ENCODE results near the gene SLC22A31. TPM values are rescaled to one million over a fixed set of nuclear protein-coding genes. Genes with fewer than 3 reads are reported as not detected.
"Not testable (repeated sequence)": the region's sequence is repeated elsewhere in the genome, so short reads cannot be mapped to it uniquely, and the experiment has no call there.

Gene SLC22A31
- total RNA-seq, 1 donor from 2014 or later: not detected

- Histone ChIP-seq H3K79me2 (ENCODE audit: low read depth) (no peaks in the 10 kb centered on the region), H3K27ac (no peak overlapping the region), H3K27me3 (peaks cover 74% of the 10 kb centered on the region), H2AFZ (replicated peaks) (no peak overlapping the region), H3F3A (ENCODE audit: low read depth) (peaks cover 11% of the 10 kb centered on the region), H3K4me1 (no peaks in the 10 kb centered on the region), H3K4me3 (no peak overlapping the region), H4K20me1 (ENCODE audit: low read depth) (no peaks in the 10 kb centered on the region), H3K4me2 (no peak overlapping the region), H3K36me3 (no peaks in the 10 kb centered on the region), H3K9me3 (ENCODE audit: low read depth) (no peaks in the 10 kb centered on the region), H3K9ac (no peak overlapping the region)
- Mint-ChIP-seq H3K9me3 (no peaks in the 10 kb centered on the region), H3K27me3 (ENCODE audit: insufficient read depth, low read depth) (peaks cover 27% of the 10 kb centered on the region), H3K4me3 (no peak overlapping the region), H3K4me1 (no peaks in the 10 kb centered on the region), H3K27ac (no peak overlapping the region), H3K36me3 (no peaks in the 10 kb centered on the region)
- peak; percentile 63 for DNase-seq (ENCODE audit: low spot score)
- TF ChIP-seq CTCF (IDR thresholded peaks at IDR 0.05): no peak
- TF ChIP-seq EZH2 (IDR thresholded peaks at IDR 0.05): no peak
- TF ChIP-seq EZH2phosphoT487 (IDR thresholded peaks at IDR 0.05): no peak
Observed at GRCh38 chr16:89192956-89193575, 7.3 kb downstream of the SLC22A31 start.

- H3K27me3 Mint-ChIP-seq (ENCODE audit: insufficient read depth, low read depth): peaks cover 28% of the 10 kb centered on the region
- peaks cover 71% of the 10 kb centered on the region for H3K27me3 ChIP-seq
- not testable (repeated sequence) for H4K20me1 ChIP-seq (ENCODE audit: low read depth); H3K36me3 ChIP-seq; H3K36me3 Mint-ChIP-seq; H3K4me1 ChIP-seq; H3K4me3 Mint-ChIP-seq; H3K9ac ChIP-seq; H3K9me3 ChIP-seq (ENCODE audit: low read depth); H3K9me3 Mint-ChIP-seq; H3K27ac Mint-ChIP-seq; H3K27ac ChIP-seq; H2AFZ ChIP-seq (replicated peaks); H3K4me1 Mint-ChIP-seq; H3K79me2 ChIP-seq (ENCODE audit: low read depth)
- TF ChIP-seq EZH2phosphoT487 (IDR thresholded peaks at IDR 0.05): peak; percentile 58
- peak; percentile 54 for TF ChIP-seq EZH2 (IDR thresholded peaks at IDR 0.05)
- H3K4me3 ChIP-seq: peak overlapping the region; percentile 7
- DNase-seq (ENCODE audit: low spot score): peak; percentile 67
- H3K4me2 ChIP-seq: peak overlapping the region; percentile 60
- peaks cover 14% of the 10 kb centered on the region for H3F3A ChIP-seq (ENCODE audit: low read depth)
Observed at GRCh38 chr16:89192186-89192955, 8.0 kb downstream of the SLC22A31 start.

- Histone ChIP-seq H3K79me2 (ENCODE audit: low read depth) (no peaks in the 10 kb centered on the region), H3F3A (ENCODE audit: low read depth) (peaks cover 19% of the 10 kb centered on the region), H4K20me1 (ENCODE audit: low read depth) (no peaks in the 10 kb centered on the region), H3K9ac (no peak overlapping the region), H3K9me3 (ENCODE audit: low read depth) (no peaks in the 10 kb centered on the region), H3K27ac (no peak overlapping the region), H3K4me2 (peak overlapping the region; percentile 60), H2AFZ (replicated peaks) (no peak overlapping the region), H3K36me3 (no peaks in the 10 kb centered on the region), H3K27me3 (peaks cover 67% of the 10 kb centered on the region), H3K4me3 (peak overlapping the region; percentile 7), H3K4me1 (no peaks in the 10 kb centered on the region)
- Mint-ChIP-seq H3K27me3 (ENCODE audit: insufficient read depth, low read depth) (peaks cover 30% of the 10 kb centered on the region), H3K4me1 (no peaks in the 10 kb centered on the region), H3K27ac (no peak overlapping the region), H3K9me3 (no peaks in the 10 kb centered on the region), H3K4me3 (no peak overlapping the region), H3K36me3 (no peaks in the 10 kb centered on the region)
- DNase-seq (ENCODE audit: low spot score): peak; percentile 1
- TF ChIP-seq CTCF (IDR thresholded peaks at IDR 0.05) (no peak), EZH2phosphoT487 (IDR thresholded peaks at IDR 0.05) (no peak), EZH2 (IDR thresholded peaks at IDR 0.05) (no peak)
Observed at GRCh38 chr16:89191901-89192185, 8.5 kb downstream of the SLC22A31 start.
